Activated CD4-positive, alpha-beta memory T cell treated with anti-CD3 and anti-CD28 coated beads, Interleukin-2, amount 10 ng/mL, durations not matched to agents 7 days and 5 days (primary cell): ENCODE measurements around the gene STK35. TPM values are rescaled to one million over a fixed set of nuclear protein-coding genes. Genes with fewer than 3 reads are reported as not detected.

ENCODE experiments used
- CTCF ChIA-PET: fragments of 350-600 bp; sonication (Branson Sonifier 250); formaldehyde crosslinking; loops from one replicate; lab custom pipeline; 2021; ENCODE audit warnings: antibody characterized with exemption, inconsistent platforms; lab: Charles Lee
- POLR2A ChIA-PET: fragments of 350-600 bp; sonication (Branson Sonifier 250); formaldehyde crosslinking; loops from one replicate; lab custom pipeline; 2021; ENCODE audit warnings: antibody characterized with exemption; lab: Charles Lee
- DNase-seq: peaks from one replicate; pipeline ENCODE4 v3.0.0-alpha.2; 2020
- H3K27ac Mint-ChIP-seq: one replicate; pipeline ENCODE4 v1.8.0; 2021; ENCODE audit warnings: mild to moderate bottlenecking, mixed read lengths
- H3K27me3 Mint-ChIP-seq: one replicate; pipeline ENCODE4 v1.8.0; 2021; ENCODE audit warnings: mixed read lengths
- H3K36me3 Mint-ChIP-seq: one replicate; pipeline ENCODE4 v1.8.0; 2021; ENCODE audit warnings: low read depth, mixed read lengths
- H3K4me1 Mint-ChIP-seq: one replicate; pipeline ENCODE4 v1.8.0; 2021; ENCODE audit warnings: mixed read lengths
- H3K4me3 Mint-ChIP-seq: one replicate; pipeline ENCODE4 v1.8.0; 2021; ENCODE audit warnings: mild to moderate bottlenecking, mixed read lengths
- H3K9me3 Mint-ChIP-seq: one replicate; pipeline ENCODE4 v1.8.0; 2021; ENCODE audit warnings: mixed read lengths
- total RNA-seq, 2 experiments: library from RNA; stranded (reverse); gene quantifications; one replicate each; pipeline ENCODE4 v1.2.3, GENCODE V29; 2021

STK35 gene
- total RNA-seq, 2 experiments from 2014 or later = 18.5 to 18.9 TPM

GRCh38 chr20:2156666-2157624, 55.3 kb downstream of the STK35 start:
- no peaks in the 10 kb centered on the region for H3K9me3 Mint-ChIP-seq
- POLR2A ChIA-PET = no interaction called here
- no peaks in the 10 kb centered on the region for H3K4me1 Mint-ChIP-seq
- H3K36me3 Mint-ChIP-seq = no peaks in the 10 kb centered on the region
- no peak overlapping the region for H3K4me3 Mint-ChIP-seq
- no peak for DNase-seq
- CTCF ChIA-PET = interaction anchor here (2.2 kb wide), 1 partner anchor 15 kb away, joined by 5 read pairs; no protein-coding TSS in a partner anchor
- H3K27ac Mint-ChIP-seq = no peak overlapping the region
- H3K27me3 Mint-ChIP-seq = no peaks in the 10 kb centered on the region

GRCh38 chr20:2162125-2162822, 60.6 kb downstream of the STK35 start:
- Mint-ChIP-seq H3K4me3 (no peak overlapping the region), H3K36me3 (no peaks in the 10 kb centered on the region), H3K27me3 (no peaks in the 10 kb centered on the region), H3K9me3 (no peaks in the 10 kb centered on the region), H3K4me1 (no peaks in the 10 kb centered on the region), H3K27ac (no peak overlapping the region)
- ChIA-PET POLR2A (interaction anchor here (0.6 kb wide), 1 partner anchor 61 kb away, joined by 3 read pairs; the partner anchor contains the start of gene STK35), CTCF (no interaction called here)
- no peak for DNase-seq

- H3K27me3 Mint-ChIP-seq = no peaks in the 10 kb centered on the region
- ChIA-PET CTCF (interaction anchor here (0.6 kb wide), 1 partner anchor 657 kb away, joined by 3 read pairs; no protein-coding TSS in a partner anchor), POLR2A (interaction anchor here (0.6 kb wide), 1 partner anchor 61 kb away, joined by 3 read pairs; the partner anchor contains the start of gene STK35)
- no peaks in the 10 kb centered on the region for H3K9me3 Mint-ChIP-seq
- H3K36me3 Mint-ChIP-seq = no peaks in the 10 kb centered on the region
- no peak for DNase-seq
- H3K4me1 Mint-ChIP-seq = no peaks in the 10 kb centered on the region
- H3K27ac Mint-ChIP-seq = no peak overlapping the region
- H3K4me3 Mint-ChIP-seq = no peak overlapping the region
Measured at GRCh38 chr20:2162823-2163166, 61.2 kb downstream of the STK35 start.

- no peaks in the 10 kb centered on the region for H3K36me3 Mint-ChIP-seq
- no peaks in the 10 kb centered on the region for H3K4me1 Mint-ChIP-seq
- ChIA-PET CTCF (interaction anchor here (0.6 kb wide), 1 partner anchor 658 kb away, joined by 3 read pairs; no protein-coding TSS in a partner anchor), POLR2A (no interaction called here)
- no peak for DNase-seq
- no peaks in the 10 kb centered on the region for H3K27me3 Mint-ChIP-seq
- H3K4me3 Mint-ChIP-seq = no peak overlapping the region
- H3K9me3 Mint-ChIP-seq = no peaks in the 10 kb centered on the region
- no peak overlapping the region for H3K27ac Mint-ChIP-seq
Measured at GRCh38 chr20:2163312-2163711, 61.7 kb downstream of the STK35 start.

GRCh38 chr20:2163757-2164156, 62.1 kb downstream of the STK35 start:
- no peaks in the 10 kb centered on the region for H3K4me1 Mint-ChIP-seq
- no peaks in the 10 kb centered on the region for H3K9me3 Mint-ChIP-seq
- POLR2A ChIA-PET = interaction anchor here (1.2 kb wide), 1 partner anchor 10 kb away, joined by 3 read pairs; no protein-coding TSS in a partner anchor
- H3K27me3 Mint-ChIP-seq = no peaks in the 10 kb centered on the region
- CTCF ChIA-PET = no interaction called here
- no peak overlapping the region for H3K4me3 Mint-ChIP-seq
- H3K27ac Mint-ChIP-seq = no peak overlapping the region
- DNase-seq = no peak
- H3K36me3 Mint-ChIP-seq = no peaks in the 10 kb centered on the region

- ChIA-PET CTCF (no interaction called here), POLR2A (interaction anchor here (1.2 kb wide), 1 partner anchor 10 kb away, joined by 3 read pairs; no protein-coding TSS in a partner anchor)
- no peaks in the 10 kb centered on the region for H3K27me3 Mint-ChIP-seq
- H3K4me3 Mint-ChIP-seq = no peak overlapping the region
- no peaks in the 10 kb centered on the region for H3K9me3 Mint-ChIP-seq
- DNase-seq = no peak
- no peak overlapping the region for H3K27ac Mint-ChIP-seq
- H3K36me3 Mint-ChIP-seq = no peaks in the 10 kb centered on the region
- no peaks in the 10 kb centered on the region for H3K4me1 Mint-ChIP-seq
Measured at GRCh38 chr20:2164421-2164820, 62.8 kb downstream of the STK35 start.

GRCh38 chr20:2164966-2165365, 63.3 kb downstream of the STK35 start:
- no peaks in the 10 kb centered on the region for H3K27me3 Mint-ChIP-seq
- CTCF ChIA-PET = no interaction called here

GRCh38 chr20:2165871-2166270, 64.2 kb downstream of the STK35 start:
- Mint-ChIP-seq H3K27me3 (peaks cover 4% of the 10 kb centered on the region), H3K27ac (no peak overlapping the region), H3K36me3 (no peaks in the 10 kb centered on the region), H3K9me3 (no peaks in the 10 kb centered on the region), H3K4me3 (no peak overlapping the region), H3K4me1 (no peaks in the 10 kb centered on the region)
- POLR2A ChIA-PET = no interaction called here
- CTCF ChIA-PET = no interaction called here
- DNase-seq = no peak

More at GRCh38 chr20:2164966-2165365, 63.3 kb downstream of the STK35 start:
- no peak for DNase-seq
- H3K27ac Mint-ChIP-seq = no peak overlapping the region
- POLR2A ChIA-PET = interaction anchor here (1.2 kb wide), 1 partner anchor 11 kb away, joined by 3 read pairs; no protein-coding TSS in a partner anchor
- H3K9me3 Mint-ChIP-seq = no peaks in the 10 kb centered on the region
- H3K4me3 Mint-ChIP-seq = no peak overlapping the region
- no peaks in the 10 kb centered on the region for H3K4me1 Mint-ChIP-seq
- H3K36me3 Mint-ChIP-seq = no peaks in the 10 kb centered on the region

- Mint-ChIP-seq H3K4me1 (no peaks in the 10 kb centered on the region), H3K4me3 (no peak overlapping the region), H3K27me3 (peaks cover 7% of the 10 kb centered on the region), H3K27ac (no peak overlapping the region), H3K36me3 (no peaks in the 10 kb centered on the region), H3K9me3 (no peaks in the 10 kb centered on the region)
- ChIA-PET POLR2A (no interaction called here), CTCF (interaction anchor here (0.7 kb wide), 1 partner anchor 85 kb away, joined by 5 read pairs; no protein-coding TSS in a partner anchor)
- no peak for DNase-seq
Measured at GRCh38 chr20:2167112-2167511, 65.5 kb downstream of the STK35 start.

- H3K27ac Mint-ChIP-seq = no peak overlapping the region
- H3K27me3 Mint-ChIP-seq = peaks cover 10% of the 10 kb centered on the region
- no peak overlapping the region for H3K4me3 Mint-ChIP-seq
- no peaks in the 10 kb centered on the region for H3K36me3 Mint-ChIP-seq
- no peak for DNase-seq
- H3K4me1 Mint-ChIP-seq = peaks cover 2% of the 10 kb centered on the region
- ChIA-PET CTCF (no interaction called here), POLR2A (no interaction called here)
- no peaks in the 10 kb centered on the region for H3K9me3 Mint-ChIP-seq
Measured at GRCh38 chr20:2168946-2169345, 67.3 kb downstream of the STK35 start.

GRCh38 chr20:2169456-2170088, 67.9 kb downstream of the STK35 start:
- H3K4me1 Mint-ChIP-seq = peaks cover 2% of the 10 kb centered on the region
- ChIA-PET POLR2A (no interaction called here), CTCF (interaction anchor here (1.9 kb wide), 1 partner anchor 406 kb away, joined by 4 read pairs; no protein-coding TSS in a partner anchor)
- H3K4me3 Mint-ChIP-seq = no peak overlapping the region
- no peaks in the 10 kb centered on the region for H3K9me3 Mint-ChIP-seq
- H3K27me3 Mint-ChIP-seq = peaks cover 10% of the 10 kb centered on the region
- no peaks in the 10 kb centered on the region for H3K36me3 Mint-ChIP-seq
- no peak for DNase-seq
- no peak overlapping the region for H3K27ac Mint-ChIP-seq

GRCh38 chr20:2170404-2170803, 68.8 kb downstream of the STK35 start:
- ChIA-PET CTCF (interaction anchor here (1.0 to 1.9 kb wide), 3 partner anchors 162 to 406 kb away, joined by 3 to 4 read pairs (median 4); no protein-coding TSS in a partner anchor), POLR2A (no interaction called here)
- peaks cover 10% of the 10 kb centered on the region for H3K27me3 Mint-ChIP-seq
- no peaks in the 10 kb centered on the region for H3K9me3 Mint-ChIP-seq
- no peak overlapping the region for H3K4me3 Mint-ChIP-seq
- no peaks in the 10 kb centered on the region for H3K36me3 Mint-ChIP-seq
- DNase-seq = no peak
- H3K27ac Mint-ChIP-seq = no peak overlapping the region
- peaks cover 2% of the 10 kb centered on the region for H3K4me1 Mint-ChIP-seq
